Vagina (tissue), 2 donors: ENCODE measurements around the gene ZCCHC3.

Experiments
- POLR2AphosphoS5 ChIP-seq, 2 donors: sonication (generic); formaldehyde crosslinking; IDR thresholded peaks; one replicate each; pipeline ENCODE4 v1.9.0; 2017; ENCODE audit warnings: antibody characterized with exemption in 2 of 2, mild to moderate bottlenecking in 2 of 2, low read depth in 1 of 2; ENCODE audit not compliant: insufficient read depth in 1 of 2
- TF ChIP-seq, protein P1 (sequence below), 3 experiments: fragments of 450-650 bp in 2 of 3; fragments of 200-600 bp in 1 of 3; sonication (generic) in 1 of 3; IDR thresholded peaks; one replicate each; pipeline ENCODE4 v1.5.1; 2017 to 2019; ENCODE audit warnings: antibody characterized with exemption in 3 of 3, mild to moderate bottlenecking in 2 of 3, moderate library complexity in 2 of 3

DNA sequence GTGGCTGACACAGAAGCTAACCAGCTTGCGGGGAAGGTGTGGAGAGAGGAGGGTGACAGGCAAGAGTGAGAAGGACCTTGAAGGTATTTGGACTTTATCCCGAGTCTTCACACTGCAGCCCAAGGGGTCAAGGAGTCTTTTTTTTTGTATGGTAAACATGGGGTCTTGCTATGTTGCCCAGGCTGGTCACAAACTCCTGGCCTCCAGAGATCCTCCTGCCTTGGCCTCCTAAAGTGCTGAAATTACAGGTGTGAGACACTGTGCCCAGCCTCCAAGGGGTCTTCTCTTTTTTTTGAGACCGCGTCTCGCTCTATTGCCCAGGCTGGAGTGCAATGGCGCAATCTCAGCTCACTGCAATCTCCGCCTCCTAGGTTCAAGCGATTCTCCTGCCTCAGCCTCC is 37.2 kb downstream of the ZCCHC3 start:
- TF ChIP-seq, protein P1, sequence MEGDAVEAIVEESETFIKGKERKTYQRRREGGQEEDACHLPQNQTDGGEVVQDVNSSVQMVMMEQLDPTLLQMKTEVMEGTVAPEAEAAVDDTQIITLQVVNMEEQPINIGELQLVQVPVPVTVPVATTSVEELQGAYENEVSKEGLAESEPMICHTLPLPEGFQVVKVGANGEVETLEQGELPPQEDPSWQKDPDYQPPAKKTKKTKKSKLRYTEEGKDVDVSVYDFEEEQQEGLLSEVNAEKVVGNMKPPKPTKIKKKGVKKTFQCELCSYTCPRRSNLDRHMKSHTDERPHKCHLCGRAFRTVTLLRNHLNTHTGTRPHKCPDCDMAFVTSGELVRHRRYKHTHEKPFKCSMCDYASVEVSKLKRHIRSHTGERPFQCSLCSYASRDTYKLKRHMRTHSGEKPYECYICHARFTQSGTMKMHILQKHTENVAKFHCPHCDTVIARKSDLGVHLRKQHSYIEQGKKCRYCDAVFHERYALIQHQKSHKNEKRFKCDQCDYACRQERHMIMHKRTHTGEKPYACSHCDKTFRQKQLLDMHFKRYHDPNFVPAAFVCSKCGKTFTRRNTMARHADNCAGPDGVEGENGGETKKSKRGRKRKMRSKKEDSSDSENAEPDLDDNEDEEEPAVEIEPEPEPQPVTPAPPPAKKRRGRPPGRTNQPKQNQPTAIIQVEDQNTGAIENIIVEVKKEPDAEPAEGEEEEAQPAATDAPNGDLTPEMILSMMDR (IDR thresholded peaks at IDR 0.05), result no peak
- no peak for TF ChIP-seq POLR2AphosphoS5 (IDR thresholded peaks at IDR 0.05; ENCODE audit: insufficient read depth in 1 of 2, low read depth in 1 of 2)
